ENCODE measurements around the gene ARHGEF18.

DNA sequence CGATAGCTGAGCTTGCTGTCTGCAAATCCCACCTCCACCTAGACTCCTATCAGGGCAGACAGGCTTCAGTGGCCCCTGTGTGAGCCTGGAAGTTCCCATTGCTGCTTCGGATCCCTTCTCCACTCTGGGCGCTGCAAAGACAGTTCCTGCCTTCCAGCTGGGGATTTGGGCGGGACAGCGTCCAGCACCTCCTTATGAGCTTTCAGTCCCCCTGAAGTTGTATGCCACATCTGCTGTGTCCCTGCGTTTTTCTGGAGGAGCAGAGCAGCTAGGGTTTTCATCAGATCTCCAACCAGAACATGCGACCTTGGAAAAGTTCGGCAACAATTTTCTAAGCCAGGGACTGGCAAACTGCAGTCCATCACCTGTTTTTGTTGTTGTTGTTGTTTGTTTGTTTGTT, 38.0 kb downstream of the ARHGEF18 start:
- TF ChIP-seq CTCF (IDR thresholded peaks at IDR 0.05) (no peak), POLR2A (IDR thresholded peaks at IDR 0.05) (no peak)

Data from testis (tissue), 2 donors.